Natural killer cell (primary cell): ENCODE measurements around the gene H6PD. TPM values are rescaled to one million over a fixed set of nuclear protein-coding genes. Genes with fewer than 3 reads are reported as not detected.

Source experiments
- ATAC-seq, 3 donors: fragments of 150-1000 bp in 2 of 3; fragments of 200-7000 bp in 1 of 3; cut with Tn5 transposase; 1 replicate in 1 of 3; 2 replicates in 2 of 3; pipeline ENCODE4 v1.10.0; 2021; ENCODE audit warnings: mild to moderate bottlenecking in 2 of 3, moderate library complexity in 2 of 3
- DNase-seq, 2 donors: peaks; one replicate each; pipeline versions ENCODE4 v3.0.0 to v3.0.0-alpha.2; 2013 to 2021; ENCODE audit warnings: mixed read lengths in 1 of 2
- H3K27ac ChIP-seq: one replicate; pipeline ENCODE4 v1.5.1; 2013; ENCODE audit warnings: mild to moderate bottlenecking, low read length
- H3K27me3 ChIP-seq: one replicate; pipeline ENCODE4 v1.6.1; 2013; ENCODE audit warnings: low read length; ENCODE audit not compliant: control insufficient read depth, insufficient read depth
- H3K36me3 ChIP-seq: one replicate; pipeline ENCODE4 v1.6.1; 2013; ENCODE audit warnings: low read length; ENCODE audit not compliant: control insufficient read depth, insufficient read depth
- H3K4me1 ChIP-seq: one replicate; pipeline ENCODE4 v1.6.1; 2013; ENCODE audit warnings: low read length; ENCODE audit not compliant: control insufficient read depth, insufficient read depth
- H3K4me3 ChIP-seq: one replicate; pipeline ENCODE4 v1.5.1; 2013; ENCODE audit warnings: low read length
- H3K9me3 ChIP-seq: one replicate; pipeline ENCODE4 v1.6.1; 2013; ENCODE audit warnings: low read length; ENCODE audit not compliant: control insufficient read depth, insufficient read depth
- H3K27ac Mint-ChIP-seq, 2 donors: one replicate each; pipeline ENCODE4 v1.8.0; 2022; ENCODE audit warnings: mild to moderate bottlenecking in 2 of 2, mixed read lengths in 2 of 2, moderate library complexity in 1 of 2
- H3K27me3 Mint-ChIP-seq, 2 donors: one replicate each; pipeline ENCODE4 v1.8.0; 2022; ENCODE audit warnings: low read depth in 2 of 2, mixed read lengths in 2 of 2
- H3K36me3 Mint-ChIP-seq: one replicate; pipeline ENCODE4 v1.8.0; 2022; ENCODE audit warnings: mixed read lengths
- H3K4me1 Mint-ChIP-seq, 2 donors: one replicate each; pipeline ENCODE4 v1.8.0; 2022; ENCODE audit warnings: mixed read lengths in 2 of 2
- H3K4me3 Mint-ChIP-seq: one replicate; pipeline ENCODE4 v1.8.0; 2022; ENCODE audit warnings: mild to moderate bottlenecking, moderate library complexity, mixed read lengths
- H3K9me3 Mint-ChIP-seq, 2 donors: one replicate each; pipeline ENCODE4 v1.8.0; 2022; ENCODE audit warnings: mixed read lengths in 2 of 2
- CTCF ChIP-seq: fragments of 200-600 bp; IDR thresholded peaks from one replicate; pipeline ENCODE4 v1.8.0; 2022; ENCODE audit warnings: antibody characterized with exemption
- WGBS: methylation state at CpG from one replicate; pipeline ENCODE4 v1.1.7; 2013; ENCODE audit warnings: missing lambda C conversion rate; ENCODE audit not compliant: insufficient coverage; 5-methylcytosine and 5-hydroxymethylcytosine counted together
- intact Hi-C: fragments of 100-400 bp; cut with micrococcal nuclease; formaldehyde crosslinking; loops from one replicate; pipeline ENCODE4 v1.14.2; 2022
- total RNA-seq, 4 donors: library from RNA; stranded (reverse); fragments of 120-200 nt in 1 of 4; gene quantifications; one replicate each; pipeline versions ENCODE4 v1.2.3 to v1.2.4, GENCODE V29; 2013 to 2022

The H6PD gene
- total RNA-seq, 3 donors from 2014 or later (not counting 1 experiment from before 2014, with no cell fraction given) = 24.3 to 37.1 (median 31.2) TPM

GRCh38 chr1:9289711-9290485 is 55.3 kb downstream of the H6PD start:
- H3K27ac Mint-ChIP-seq = no peak overlapping the region
- ATAC-seq (no peak), DNase-seq (peak in 1 of 2 donors; percentile 36)
- 81% methylated on average over 4 of the region's 5 CpGs for WGBS
- Histone ChIP-seq H3K9me3 (peaks cover 8% of the 10 kb centered on the region), H3K36me3 (no peaks in the 10 kb centered on the region), H3K4me3 (no peak overlapping the region), H3K27me3 (peaks cover 5% of the 10 kb centered on the region), H3K27ac (no peak overlapping the region), H3K4me1 (peaks cover 11% of the 10 kb centered on the region)
- H3K4me1 Mint-ChIP-seq = peaks cover 10 to 22% of the 10 kb centered on the region in 2 donors
- H3K9me3 Mint-ChIP-seq = peaks cover 3 to 5% of the 10 kb centered on the region in 2 donors
- H3K36me3 Mint-ChIP-seq = peaks cover 8% of the 10 kb centered on the region
- H3K27me3 Mint-ChIP-seq = no peaks in the 10 kb centered on the region
- H3K4me3 Mint-ChIP-seq = peak overlapping the region; percentile 29
- no peak for TF ChIP-seq CTCF
- intact Hi-C loops = loop anchor here (1.0 kb wide), 2 partner anchors 165 to 201 kb away; no protein-coding TSS in a partner anchor

- peak overlapping the region in 1 of 2 donors; percentile 14 for H3K27ac Mint-ChIP-seq
- peaks cover 3% of the 10 kb centered on the region in 2 donors for H3K9me3 Mint-ChIP-seq
- H3K4me3 Mint-ChIP-seq = peak overlapping the region; percentile 72
- Histone ChIP-seq H3K4me1 (peaks cover 11% of the 10 kb centered on the region), H3K27me3 (peaks cover 5% of the 10 kb centered on the region), H3K9me3 (peaks cover 8% of the 10 kb centered on the region), H3K36me3 (no peaks in the 10 kb centered on the region), H3K4me3 (no peak overlapping the region), H3K27ac (no peak overlapping the region)
- H3K27me3 Mint-ChIP-seq = peaks cover 3 to 14% of the 10 kb centered on the region in 2 donors
- ATAC-seq (no peak), DNase-seq (no peak)
- peaks cover 0 to 9% of the 10 kb centered on the region in 2 donors for H3K4me1 Mint-ChIP-seq
- intact Hi-C loops = no loop called here
- 52% methylated on average over 11 of the region's 13 CpGs for WGBS
- no peak for TF ChIP-seq CTCF
- peaks cover 8% of the 10 kb centered on the region for H3K36me3 Mint-ChIP-seq
Observed at GRCh38 chr1:9291914-9292360, 57.4 kb downstream of the H6PD start.

GRCh38 chr1:9292361-9293240 is 58.0 kb downstream of the H6PD start, which contains the start of gene SPSB1:
TSS of gene SPSB1 (plus strand) at chr1:9292894. CDS start at chr1:9355892, 62,998 bp downstream.
- TF ChIP-seq CTCF = no peak
- H3K27ac ChIP-seq = no peak within 1 kb of the TSS

More at GRCh38 chr1:9292361-9293240, 58.0 kb downstream of the H6PD start, which contains the start of gene SPSB1:
- 5% methylated on average over 118 of the region's 119 CpGs for WGBS
- peak within 1 kb of the TSS; percentile 52 for H3K4me3 ChIP-seq
- H3K9me3 ChIP-seq = peaks cover 8% of the 10 kb centered on the region
- H3K27me3 ChIP-seq = peaks cover 5% of the 10 kb centered on the region
- H3K4me1 ChIP-seq = peaks cover 11% of the 10 kb centered on the region
- Mint-ChIP-seq H3K4me3 (peak within 1 kb of the TSS; percentile 72), H3K27me3 (peaks cover 8 to 20% of the 10 kb centered on the region in 2 donors), H3K27ac (peak within 1 kb of the TSS in 1 of 2 donors; percentile 14), H3K36me3 (peaks cover 8% of the 10 kb centered on the region), H3K4me1 (peaks cover 0 to 9% of the 10 kb centered on the region in 2 donors), H3K9me3 (peaks cover 3% of the 10 kb centered on the region in 2 donors)
- intact Hi-C loops = no loop called here
- DNase-seq (peak; percentile 35 to 84), ATAC-seq (peak; percentile 67 to 76 (median 70))
- no peaks in the 10 kb centered on the region for H3K36me3 ChIP-seq
